Colonic mucosa (tissue), 4 donors: ENCODE measurements around the gene UVSSA. TPM values are rescaled to one million over a fixed set of nuclear protein-coding genes. Genes with fewer than 3 reads are reported as not detected.

ENCODE experiments used
- DNase-seq: peaks from one replicate; pipeline ENCODE4 v3.0.0-alpha.2; 2020
- H3K27ac ChIP-seq: fragments of 200-600 bp; one replicate; pipeline ENCODE4 v1.8.0; 2021
- H3K27me3 ChIP-seq: fragments of 200-600 bp; one replicate; pipeline ENCODE4 v1.8.0; 2021
- H3K36me3 ChIP-seq: fragments of 200-600 bp; one replicate; pipeline ENCODE4 v1.8.0; 2021
- H3K4me1 ChIP-seq: fragments of 200-600 bp; one replicate; pipeline ENCODE4 v1.8.0; 2021; ENCODE audit warnings: mild to moderate bottlenecking
- H3K4me3 ChIP-seq: fragments of 200-600 bp; one replicate; pipeline ENCODE4 v1.8.0; 2021
- H3K9ac ChIP-seq, 2 donors: one replicate each; pipeline ENCODE4 v1.7.0; 2013; ENCODE audit warnings: control low read depth in 2 of 2, low read depth in 2 of 2, low read length in 2 of 2
- H3K9me3 ChIP-seq: fragments of 200-600 bp; one replicate; pipeline ENCODE4 v1.8.0; 2021
- CTCF ChIP-seq: fragments of 200-600 bp; IDR thresholded peaks from one replicate; pipeline ENCODE4 v1.8.0; 2022; ENCODE audit warnings: antibody characterized with exemption, mild to moderate bottlenecking
- intact Hi-C: fragments of 100-400 bp; cut with DNase I; formaldehyde crosslinking; loops from one replicate; pipeline ENCODE4 v1.14.1; 2022
- total RNA-seq, 2 donors: library from RNA; stranded (reverse); fragmentation: NEBNext Ultra II Directional in 1 of 2; extraction: Animal tissue kit (Norgen Biotek cat#: 25700) in 1 of 2; gene quantifications; one replicate each; pipeline ENCODE4 v1.2.1, GENCODE V29; 2021
- donor health status: healthy.
- donor health status: DM: no; HTN: no; CAD: no.
- donor health status: DM: no; HTN: no; CAD: no.

Gene UVSSA
- total RNA-seq, 2 donors from 2014 or later = 16.7 to 55.7 TPM

GRCh38 chr4:1363513-1363912, 16.5 kb downstream of the UVSSA start:
- Histone ChIP-seq H3K9me3 (no peaks in the 10 kb centered on the region), H3K36me3 (no peaks in the 10 kb centered on the region), H3K4me3 (no peak overlapping the region), H3K27me3 (no peaks in the 10 kb centered on the region), H3K27ac (no peak overlapping the region), H3K9ac (no peak overlapping the region), H3K4me1 (no peaks in the 10 kb centered on the region)
- no peak for DNase-seq
- intact Hi-C loops = no loop called here
- no peak for TF ChIP-seq CTCF

- Histone ChIP-seq H3K4me1 (no peaks in the 10 kb centered on the region), H3K4me3 (no peak overlapping the region), H3K36me3 (no peaks in the 10 kb centered on the region), H3K27ac (no peak overlapping the region), H3K27me3 (no peaks in the 10 kb centered on the region), H3K9ac (no peak overlapping the region), H3K9me3 (no peaks in the 10 kb centered on the region)
- no peak for DNase-seq
- intact Hi-C loops = no loop called here
- TF ChIP-seq CTCF = no peak
Measured at GRCh38 chr4:1364217-1364616, 17.2 kb downstream of the UVSSA start.

GRCh38 chr4:1364748-1365147, 17.7 kb downstream of the UVSSA start:
- no peaks in the 10 kb centered on the region for H3K36me3 ChIP-seq
- no peak for DNase-seq
- no peaks in the 10 kb centered on the region for H3K4me1 ChIP-seq
- H3K4me3 ChIP-seq = no peak overlapping the region
- H3K9ac ChIP-seq = no peak overlapping the region
- intact Hi-C loops = no loop called here
- no peaks in the 10 kb centered on the region for H3K9me3 ChIP-seq
- H3K27ac ChIP-seq = no peak overlapping the region
- TF ChIP-seq CTCF = no peak
- H3K27me3 ChIP-seq = no peaks in the 10 kb centered on the region

GRCh38 chr4:1365271-1366178, 18.5 kb downstream of the UVSSA start:
- no peak for TF ChIP-seq CTCF
- no peaks in the 10 kb centered on the region for H3K27me3 ChIP-seq

GRCh38 chr4:1366371-1367229, 19.6 kb downstream of the UVSSA start:
- H3K4me3 ChIP-seq = no peak overlapping the region
- no peaks in the 10 kb centered on the region for H3K36me3 ChIP-seq
- intact Hi-C loops = no loop called here
- no peaks in the 10 kb centered on the region for H3K4me1 ChIP-seq
- H3K9me3 ChIP-seq = no peaks in the 10 kb centered on the region
- DNase-seq = no peak
- no peak overlapping the region for H3K27ac ChIP-seq
- no peak for TF ChIP-seq CTCF
- no peak overlapping the region for H3K9ac ChIP-seq
- H3K27me3 ChIP-seq = no peaks in the 10 kb centered on the region

More at GRCh38 chr4:1365271-1366178, 18.5 kb downstream of the UVSSA start:
- Histone ChIP-seq H3K27ac (no peak overlapping the region), H3K9me3 (no peaks in the 10 kb centered on the region), H3K4me1 (no peaks in the 10 kb centered on the region), H3K9ac (no peak overlapping the region), H3K4me3 (no peak overlapping the region), H3K36me3 (no peaks in the 10 kb centered on the region)
- intact Hi-C loops = no loop called here
- no peak for DNase-seq
